Tibial nerve (tissue), 4 donors: ENCODE data around the gene EFCAB8. TPM values are rescaled to one million over a fixed set of nuclear protein-coding genes. Genes with fewer than 3 reads are reported as not detected.

Experiments
- DNase-seq, 2 donors: peaks; one replicate each; pipeline ENCODE4 v3.0.0-alpha.2; 2019; ENCODE audit warnings: low spot score in 2 of 2
- H3K27ac ChIP-seq, 4 donors: fragments of 200-600 bp; sonication (generic) in 3 of 4; one replicate each; pipeline ENCODE4 v1.5.1; 2017 to 2019; ENCODE audit warnings: mild to moderate bottlenecking in 1 of 4
- H3K27me3 ChIP-seq, 2 donors: fragments of 200-600 bp; sonication (generic) in 1 of 2; one replicate each; pipeline versions ENCODE4 v1.5.1 to v1.6.0; 2017 to 2019
- H3K36me3 ChIP-seq, 3 donors: fragments of 200-600 bp; sonication (generic); one replicate each; pipeline ENCODE4 v1.5.1; 2018 to 2019
- H3K4me1 ChIP-seq, 4 donors: fragments of 200-600 bp; sonication (generic) in 3 of 4; one replicate each; pipeline ENCODE4 v1.5.1; 2017 to 2019
- H3K4me3 ChIP-seq, 4 donors: fragments of 200-600 bp; sonication (generic) in 3 of 4; one replicate each; pipeline ENCODE4 v1.5.1; 2017 to 2019; ENCODE audit warnings: mild to moderate bottlenecking in 1 of 4, moderate library complexity in 1 of 4
- H3K9me3 ChIP-seq, 4 donors: fragments of 200-600 bp; sonication (generic) in 3 of 4; one replicate each; pipeline ENCODE4 v1.5.1; 2017 to 2019
- EP300 ChIP-seq, 2 donors: sonication (generic); formaldehyde crosslinking; IDR thresholded peaks; one replicate each; pipeline ENCODE4 v1.6.1; 2017; ENCODE audit warnings: antibody characterized with exemption in 2 of 2, mild to moderate bottlenecking in 1 of 2
- POLR2A ChIP-seq, 2 donors: fragments of 450-650 bp; IDR thresholded peaks; one replicate each; pipeline ENCODE4 v1.6.1; 2017; ENCODE audit warnings: antibody characterized with exemption in 2 of 2, mild to moderate bottlenecking in 2 of 2, moderate library complexity in 2 of 2
- WGBS, 2 donors: methylation state at CpG; one replicate each; pipeline ENCODE4 v1.1.5; 2018; 5-methylcytosine and 5-hydroxymethylcytosine counted together
- total RNA-seq, 4 donors: library from RNA; depleted of rRNA; stranded (reverse); fragments of >200 nt; gene quantifications; one replicate each; pipeline ENCODE4 v1.1.0, GENCODE V29; 2016
- TF ChIP-seq, protein P1 (sequence below), 5 experiments: fragments of 200-600 bp in 3 of 5; fragments of 450-650 bp in 2 of 5; sonication (generic) in 3 of 5; IDR thresholded peaks; one replicate each; pipeline ENCODE4 v1.5.1; 2016 to 2019; ENCODE audit warnings: antibody characterized with exemption in 5 of 5, mild to moderate bottlenecking in 3 of 5, moderate library complexity in 2 of 5

Gene EFCAB8
- total RNA-seq, 4 donors from 2014 or later = 0.30 to 0.87 TPM; not detected in 2

DNA sequence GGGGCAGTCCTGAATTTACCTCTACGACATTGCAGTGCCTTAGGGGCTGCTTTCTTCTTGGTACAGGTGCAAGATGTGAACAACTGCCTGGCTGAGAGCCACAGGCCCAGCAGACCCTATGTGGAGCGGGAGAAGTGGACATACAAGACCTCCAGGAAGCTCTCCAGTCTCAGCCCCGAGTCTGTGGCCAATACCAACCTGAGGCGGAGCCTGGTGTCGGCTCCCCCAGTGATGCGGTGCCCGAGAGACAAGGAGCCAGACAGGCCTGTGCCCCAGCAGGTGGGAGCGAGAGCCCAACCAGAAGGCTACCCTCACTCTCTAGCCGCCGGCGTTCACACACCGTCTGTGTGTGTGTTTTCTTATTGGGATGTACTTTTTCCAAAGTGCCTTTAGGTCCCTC lies 59.6 kb downstream of the EFCAB8 start:
- DNase-seq = no peak
- no peak overlapping the region for H3K27ac ChIP-seq
- TF ChIP-seq POLR2A (IDR thresholded peaks at IDR 0.05) (no peak), EP300 (IDR thresholded peaks at IDR 0.05) (no peak)
- TF ChIP-seq, protein P1, sequence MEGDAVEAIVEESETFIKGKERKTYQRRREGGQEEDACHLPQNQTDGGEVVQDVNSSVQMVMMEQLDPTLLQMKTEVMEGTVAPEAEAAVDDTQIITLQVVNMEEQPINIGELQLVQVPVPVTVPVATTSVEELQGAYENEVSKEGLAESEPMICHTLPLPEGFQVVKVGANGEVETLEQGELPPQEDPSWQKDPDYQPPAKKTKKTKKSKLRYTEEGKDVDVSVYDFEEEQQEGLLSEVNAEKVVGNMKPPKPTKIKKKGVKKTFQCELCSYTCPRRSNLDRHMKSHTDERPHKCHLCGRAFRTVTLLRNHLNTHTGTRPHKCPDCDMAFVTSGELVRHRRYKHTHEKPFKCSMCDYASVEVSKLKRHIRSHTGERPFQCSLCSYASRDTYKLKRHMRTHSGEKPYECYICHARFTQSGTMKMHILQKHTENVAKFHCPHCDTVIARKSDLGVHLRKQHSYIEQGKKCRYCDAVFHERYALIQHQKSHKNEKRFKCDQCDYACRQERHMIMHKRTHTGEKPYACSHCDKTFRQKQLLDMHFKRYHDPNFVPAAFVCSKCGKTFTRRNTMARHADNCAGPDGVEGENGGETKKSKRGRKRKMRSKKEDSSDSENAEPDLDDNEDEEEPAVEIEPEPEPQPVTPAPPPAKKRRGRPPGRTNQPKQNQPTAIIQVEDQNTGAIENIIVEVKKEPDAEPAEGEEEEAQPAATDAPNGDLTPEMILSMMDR (IDR thresholded peaks at IDR 0.05) = no peak
- H3K27me3 ChIP-seq = no peaks in the 10 kb centered on the region
- no peak overlapping the region for H3K4me3 ChIP-seq
- no peaks in the 10 kb centered on the region for H3K36me3 ChIP-seq
- H3K4me1 ChIP-seq = no peaks in the 10 kb centered on the region
- WGBS, 2 donors = 73% methylated on average over 9 to 12 of the region's 12 CpGs
- peaks cover 0 to 29% (median 7%) of the 10 kb centered on the region in 4 donors for H3K9me3 ChIP-seq

DNA sequence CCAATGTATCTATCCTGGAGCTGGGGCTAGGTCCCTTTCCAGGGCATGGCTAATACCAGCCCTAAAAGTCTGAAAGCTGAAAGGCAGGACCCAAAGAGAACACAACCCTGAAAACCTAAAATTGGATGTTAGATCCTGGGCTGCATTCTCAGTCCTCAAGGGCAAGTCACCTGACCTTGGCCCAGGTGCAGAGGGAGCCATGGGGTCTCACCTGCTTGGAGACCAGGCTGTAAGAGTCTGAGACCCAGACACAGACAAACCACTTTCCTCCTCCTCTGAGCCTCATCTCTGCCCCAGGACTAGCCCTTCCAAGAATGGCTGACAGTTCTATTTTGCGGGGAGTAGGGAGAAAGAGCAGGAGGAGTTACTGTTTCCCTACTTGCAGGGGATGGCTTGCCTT lies 60.0 kb downstream of the EFCAB8 start:
- DNase-seq = no peak
- no peak overlapping the region for H3K4me3 ChIP-seq
- no peak for TF ChIP-seq POLR2A (IDR thresholded peaks at IDR 0.05)
- TF ChIP-seq, protein P1 (IDR thresholded peaks at IDR 0.05) = no peak
- H3K27me3 ChIP-seq = no peaks in the 10 kb centered on the region
- no peaks in the 10 kb centered on the region for H3K36me3 ChIP-seq
- H3K27ac ChIP-seq = no peak overlapping the region
- H3K4me1 ChIP-seq = no peaks in the 10 kb centered on the region
- peaks cover 0 to 29% (median 7%) of the 10 kb centered on the region in 4 donors for H3K9me3 ChIP-seq
- 86 to 89% methylated on average over 1 of the region's 1 CpG for WGBS, 2 donors

DNA sequence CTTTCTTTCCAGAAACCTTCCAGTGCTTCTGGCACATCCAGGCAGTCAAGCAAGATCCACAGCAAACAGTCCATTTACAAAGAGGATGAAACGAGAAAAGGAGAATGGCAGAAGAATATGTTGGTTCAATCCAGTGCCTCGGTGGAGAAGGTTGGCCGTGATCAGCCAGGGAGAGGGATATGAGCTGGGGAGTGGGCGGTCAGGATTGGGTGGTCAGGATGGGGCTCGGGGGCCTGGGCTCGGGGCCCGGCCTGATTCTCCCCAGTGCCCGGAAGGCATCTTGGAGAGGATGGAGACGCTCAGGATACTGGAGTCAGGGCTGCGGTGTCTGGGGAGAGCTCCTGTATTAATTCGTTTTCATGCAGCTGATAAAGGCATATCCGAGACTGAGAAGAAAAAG lies 61.3 kb downstream of the EFCAB8 start:
- H3K27me3 ChIP-seq = no peaks in the 10 kb centered on the region
- H3K4me3 ChIP-seq = no peak overlapping the region
- H3K9me3 ChIP-seq = peaks cover 0 to 21% (median 6%) of the 10 kb centered on the region in 4 donors
- TF ChIP-seq, protein P1 (IDR thresholded peaks at IDR 0.05) = no peak
- TF ChIP-seq EP300 (IDR thresholded peaks at IDR 0.05) = no peak
- TF ChIP-seq POLR2A (IDR thresholded peaks at IDR 0.05) = no peak
- H3K4me1 ChIP-seq = no peaks in the 10 kb centered on the region
- WGBS, 2 donors = 93 to 94% methylated on average over 12 of the region's 12 CpGs
- H3K27ac ChIP-seq = no peak overlapping the region
- DNase-seq = no peak
- H3K36me3 ChIP-seq = no peaks in the 10 kb centered on the region

DNA sequence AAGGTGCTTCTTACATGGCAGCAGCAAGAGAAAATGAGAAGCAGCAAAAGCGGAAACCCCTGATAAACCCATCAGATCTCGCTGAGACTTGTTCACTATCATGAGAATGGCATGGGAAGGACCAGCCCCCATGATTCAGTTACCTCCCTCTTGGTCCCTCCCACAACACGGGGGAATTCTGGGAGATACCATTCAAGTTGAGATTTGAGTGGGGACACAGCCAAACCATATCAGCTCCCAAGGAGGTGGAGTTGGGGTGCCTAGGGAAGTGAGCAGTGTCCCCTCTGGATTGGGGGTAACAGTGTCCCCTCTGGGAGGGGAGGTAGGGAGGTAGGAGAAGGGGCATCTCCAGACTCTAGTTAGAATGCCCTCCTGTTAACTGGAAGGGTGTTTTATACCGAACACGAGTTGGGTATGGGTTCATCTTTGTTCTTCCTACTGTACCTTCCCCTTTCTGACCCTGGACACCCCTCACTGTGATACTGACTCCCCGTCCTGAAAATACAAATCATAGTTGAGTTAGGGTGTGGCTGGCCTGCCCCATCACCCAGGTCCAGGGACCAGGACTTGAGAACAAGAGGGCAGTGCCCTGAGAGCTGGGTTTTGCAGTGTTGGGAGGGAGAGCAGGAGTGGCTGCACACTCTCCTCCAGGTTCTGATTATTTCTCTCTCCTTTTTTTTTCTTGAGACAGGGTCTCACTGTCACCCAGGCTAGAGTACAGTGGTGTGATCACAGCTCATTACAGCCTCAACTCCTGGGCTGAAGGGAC lies 62.0 kb downstream of the EFCAB8 start:
- H3K27me3 ChIP-seq = no peaks in the 10 kb centered on the region
- WGBS, 2 donors = 83 to 86% methylated on average over 6 of the region's 6 CpGs
- H3K9me3 ChIP-seq = peaks cover 0 to 14% (median 3%) of the 10 kb centered on the region in 4 donors
- H3K4me3 ChIP-seq = no peak overlapping the region
- no peaks in the 10 kb centered on the region for H3K36me3 ChIP-seq
- TF ChIP-seq, protein P1 (IDR thresholded peaks at IDR 0.05) = no peak
- no peak for TF ChIP-seq EP300 (IDR thresholded peaks at IDR 0.05)
- no peak for TF ChIP-seq POLR2A (IDR thresholded peaks at IDR 0.05)
- H3K27ac ChIP-seq = no peak overlapping the region
- H3K4me1 ChIP-seq = no peaks in the 10 kb centered on the region
- no peak for DNase-seq

DNA sequence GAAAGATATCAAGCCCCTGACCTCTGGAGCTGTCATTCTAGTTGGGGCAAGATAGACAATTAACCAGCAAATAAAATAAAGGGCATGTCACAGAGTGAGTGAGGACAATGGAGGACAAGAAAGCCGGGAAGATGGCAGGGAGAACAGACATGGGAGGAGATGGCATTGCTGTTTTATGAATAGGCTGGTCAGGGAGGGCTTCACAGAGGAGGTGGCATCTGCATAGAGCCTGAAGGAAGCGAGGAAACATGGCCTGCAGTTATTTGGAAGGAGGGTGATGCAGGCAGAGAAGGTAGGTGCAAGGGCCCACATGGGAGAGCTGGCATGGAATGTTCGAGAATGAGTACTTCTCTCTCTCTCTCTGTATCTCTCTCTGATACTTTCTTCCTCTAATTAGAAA lies 63.7 kb downstream of the EFCAB8 start:
- no peaks in the 10 kb centered on the region for H3K4me1 ChIP-seq
- 76 to 83% methylated on average over 3 of the region's 3 CpGs for WGBS, 2 donors
- no peaks in the 10 kb centered on the region for H3K36me3 ChIP-seq
- H3K4me3 ChIP-seq = no peak overlapping the region
- no peaks in the 10 kb centered on the region for H3K27me3 ChIP-seq
- no peak overlapping the region for H3K27ac ChIP-seq
- no peak for DNase-seq
- TF ChIP-seq POLR2A (IDR thresholded peaks at IDR 0.05) = no peak
- TF ChIP-seq, protein P1 (IDR thresholded peaks at IDR 0.05) = no peak
- TF ChIP-seq EP300 (IDR thresholded peaks at IDR 0.05) = no peak
- no peaks in the 10 kb centered on the region for H3K9me3 ChIP-seq
